Neuron (in vitro differentiated cells): ENCODE results near the gene KRT16.
"Not testable (repeated sequence)": the region's sequence is repeated elsewhere in the genome, so short reads cannot be mapped to it uniquely, and the experiment has no call there.

Source experiments
- H2AFZ ChIP-seq: one replicate; pipeline ENCODE4 v1.6.1; 2013; ENCODE audit warnings: low read depth, mild to moderate bottlenecking, inconsistent platforms, low read length, moderate library complexity
- H3K27me3 ChIP-seq: one replicate; pipeline ENCODE4 v1.6.1; 2013; ENCODE audit warnings: low read length; ENCODE audit not compliant: insufficient read depth
- H3K36me3 ChIP-seq: one replicate; pipeline ENCODE4 v1.6.1; 2013; ENCODE audit warnings: low read length; ENCODE audit not compliant: insufficient read depth
- H3K4me1 ChIP-seq: one replicate; pipeline ENCODE4 v1.6.1; 2013; ENCODE audit warnings: low read length; ENCODE audit not compliant: insufficient read depth
- H3K4me3 ChIP-seq: 2 replicates; pipeline ENCODE4 v1.5.1; 2013; ENCODE audit warnings: mild to moderate bottlenecking, low read length, moderate library complexity
- H3K9me3 ChIP-seq: one replicate; pipeline ENCODE4 v1.6.1; 2013; ENCODE audit warnings: low read length

The KRT16 gene

DNA sequence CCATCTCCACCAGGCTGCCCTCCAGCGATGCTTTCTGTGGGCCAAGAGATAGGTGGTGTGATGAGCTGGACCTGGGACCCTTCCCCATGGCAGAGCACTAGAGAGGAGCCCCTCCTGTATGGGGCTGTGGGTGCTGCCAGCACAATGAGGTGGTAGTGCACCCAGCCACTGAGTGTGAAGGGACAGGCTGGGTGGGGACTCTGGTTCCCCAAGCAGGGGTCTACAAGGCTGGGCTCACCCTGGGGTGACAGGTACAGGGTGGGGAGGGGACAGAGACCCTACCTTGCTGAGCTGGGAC, 15.5 kb upstream of the KRT16 start:
- not testable (repeated sequence) for H3K9me3 ChIP-seq, H3K4me1 ChIP-seq, H3K36me3 ChIP-seq, H3K4me3 ChIP-seq, H3K27me3 ChIP-seq, H2AFZ ChIP-seq

DNA sequence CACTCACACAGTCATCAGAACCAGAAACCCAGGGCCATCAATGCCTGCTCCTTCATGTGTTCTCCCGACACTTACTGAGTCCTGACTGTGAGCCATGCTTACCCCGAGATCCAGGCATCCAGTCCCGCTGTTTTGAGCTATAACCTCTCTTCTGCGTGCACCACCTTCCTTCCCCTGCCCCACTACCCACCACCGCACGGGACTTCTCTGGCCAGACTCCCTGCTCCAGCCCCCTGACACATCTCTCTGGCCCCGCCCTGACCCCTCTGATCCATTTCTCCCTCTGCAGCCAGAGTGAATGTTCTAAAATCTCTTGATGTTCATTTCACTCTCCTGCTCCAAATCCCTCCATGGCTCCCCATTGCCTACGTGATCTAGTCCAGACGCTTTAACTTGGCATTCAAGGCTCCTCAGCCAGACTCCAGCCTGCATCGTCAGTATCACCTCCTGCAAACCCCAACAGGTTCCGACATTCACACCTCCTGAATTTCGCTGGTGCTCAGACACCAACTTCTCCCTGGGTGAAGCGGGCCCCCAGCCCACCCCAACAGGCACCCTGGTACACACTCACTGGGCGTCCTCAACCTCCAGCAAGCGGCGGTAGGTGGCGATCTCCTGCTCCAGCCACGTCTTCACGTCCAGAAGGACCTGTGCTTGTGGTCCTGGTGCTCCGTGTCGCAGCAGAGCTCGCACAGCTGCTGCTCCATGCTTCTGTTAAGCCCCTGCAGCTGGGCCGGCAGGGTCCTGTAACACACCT, 14.9 kb upstream of the KRT16 start:
- Histone ChIP-seq H3K27me3 (peaks cover 3% of the 10 kb centered on the region), H3K36me3 (no peaks in the 10 kb centered on the region), H3K4me1 (no peaks in the 10 kb centered on the region), H3K4me3 (no peak overlapping the region), H3K9me3 (no peaks in the 10 kb centered on the region), H2AFZ (no peak overlapping the region)

DNA sequence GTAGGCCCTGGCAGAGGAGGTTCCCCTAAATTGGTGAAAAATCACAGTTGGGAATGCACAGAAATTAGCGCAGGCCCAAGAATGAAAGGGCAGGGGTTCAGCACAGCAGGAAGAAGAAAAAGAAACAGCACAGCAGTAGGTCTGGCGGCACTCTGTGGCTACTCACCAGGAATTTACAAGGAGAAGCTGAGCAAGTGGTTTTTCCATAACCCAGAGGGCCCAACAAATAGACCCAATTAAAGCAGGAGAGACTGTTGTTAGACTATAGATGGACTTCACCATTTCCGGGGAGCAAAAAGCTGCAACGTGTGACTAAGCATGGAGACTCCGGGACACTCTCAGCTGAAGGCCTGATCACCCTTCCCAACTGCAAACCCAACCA, 14.3 kb upstream of the KRT16 start:
- not testable (repeated sequence) for H2AFZ ChIP-seq, H3K27me3 ChIP-seq, H3K4me3 ChIP-seq, H3K4me1 ChIP-seq, H3K9me3 ChIP-seq, H3K36me3 ChIP-seq

DNA sequence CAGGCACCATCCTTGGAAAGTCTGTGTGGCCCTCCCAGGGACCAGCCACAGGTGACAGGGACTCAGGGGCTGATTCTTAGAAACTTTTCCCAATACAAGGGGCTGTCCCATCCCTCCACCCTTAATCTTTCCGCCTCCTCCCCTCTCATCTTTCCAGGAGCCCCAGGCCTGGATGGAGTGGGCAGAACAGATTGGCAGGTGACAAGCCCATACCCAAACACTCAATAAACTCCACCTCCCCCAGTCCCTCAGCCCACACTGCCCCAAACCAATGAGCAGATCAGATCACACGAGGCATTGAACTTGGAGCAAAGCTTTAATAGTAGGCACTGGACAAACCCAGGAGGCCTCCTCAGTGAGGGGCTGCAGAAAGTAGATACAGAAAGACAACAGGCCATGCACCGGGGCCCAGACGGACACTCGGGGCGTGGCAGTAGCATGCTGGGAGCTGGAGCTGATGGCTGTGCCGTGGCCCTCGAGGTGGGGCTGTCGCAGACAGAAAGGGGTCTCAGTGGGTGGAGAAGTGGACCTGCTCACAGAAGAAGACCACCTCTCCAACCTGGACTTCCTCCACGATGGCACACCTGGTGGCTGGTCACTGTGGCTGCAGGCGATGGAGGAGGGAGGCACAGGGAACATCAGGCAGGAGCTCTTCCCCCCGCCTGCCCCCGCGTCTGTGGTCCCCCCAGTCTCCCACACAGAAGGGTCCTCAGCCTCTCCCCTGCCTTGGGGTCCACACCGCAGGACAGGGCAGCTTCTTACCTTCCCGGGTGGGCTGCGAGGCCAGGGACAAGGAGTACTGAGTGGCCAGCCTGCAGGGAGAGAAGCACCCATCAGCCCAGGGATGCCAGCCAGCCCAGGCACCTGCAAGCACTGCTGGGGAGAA, 13.7 kb upstream of the KRT16 start:
- not testable (repeated sequence) for H3K4me3 ChIP-seq, H3K27me3 ChIP-seq, H2AFZ ChIP-seq, H3K4me1 ChIP-seq, H3K9me3 ChIP-seq, H3K36me3 ChIP-seq

DNA sequence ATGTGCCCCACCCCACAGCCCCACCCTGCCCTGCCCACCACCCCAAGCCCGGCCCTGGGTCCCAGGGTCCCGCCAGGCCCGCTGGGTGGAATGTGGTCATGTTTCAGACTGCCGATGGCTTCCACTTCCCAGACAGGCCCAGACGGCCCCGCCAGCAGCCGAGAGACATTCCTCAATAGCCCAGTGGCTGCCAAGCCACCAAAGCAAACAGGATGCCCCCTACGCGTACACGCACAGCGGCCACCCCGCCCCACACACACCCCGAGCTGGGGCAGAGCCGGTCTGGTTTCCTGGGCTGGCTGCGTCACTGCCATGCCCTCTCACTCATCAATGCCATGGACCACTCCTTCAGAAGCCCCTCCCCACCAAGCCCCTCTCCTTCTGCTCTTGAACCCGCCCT, 13.0 kb upstream of the KRT16 start:
- Histone ChIP-seq H3K4me3 (no peak overlapping the region), H3K9me3 (no peaks in the 10 kb centered on the region), H3K27me3 (peaks cover 3% of the 10 kb centered on the region), H2AFZ (no peak overlapping the region), H3K4me1 (no peaks in the 10 kb centered on the region), H3K36me3 (no peaks in the 10 kb centered on the region)

DNA sequence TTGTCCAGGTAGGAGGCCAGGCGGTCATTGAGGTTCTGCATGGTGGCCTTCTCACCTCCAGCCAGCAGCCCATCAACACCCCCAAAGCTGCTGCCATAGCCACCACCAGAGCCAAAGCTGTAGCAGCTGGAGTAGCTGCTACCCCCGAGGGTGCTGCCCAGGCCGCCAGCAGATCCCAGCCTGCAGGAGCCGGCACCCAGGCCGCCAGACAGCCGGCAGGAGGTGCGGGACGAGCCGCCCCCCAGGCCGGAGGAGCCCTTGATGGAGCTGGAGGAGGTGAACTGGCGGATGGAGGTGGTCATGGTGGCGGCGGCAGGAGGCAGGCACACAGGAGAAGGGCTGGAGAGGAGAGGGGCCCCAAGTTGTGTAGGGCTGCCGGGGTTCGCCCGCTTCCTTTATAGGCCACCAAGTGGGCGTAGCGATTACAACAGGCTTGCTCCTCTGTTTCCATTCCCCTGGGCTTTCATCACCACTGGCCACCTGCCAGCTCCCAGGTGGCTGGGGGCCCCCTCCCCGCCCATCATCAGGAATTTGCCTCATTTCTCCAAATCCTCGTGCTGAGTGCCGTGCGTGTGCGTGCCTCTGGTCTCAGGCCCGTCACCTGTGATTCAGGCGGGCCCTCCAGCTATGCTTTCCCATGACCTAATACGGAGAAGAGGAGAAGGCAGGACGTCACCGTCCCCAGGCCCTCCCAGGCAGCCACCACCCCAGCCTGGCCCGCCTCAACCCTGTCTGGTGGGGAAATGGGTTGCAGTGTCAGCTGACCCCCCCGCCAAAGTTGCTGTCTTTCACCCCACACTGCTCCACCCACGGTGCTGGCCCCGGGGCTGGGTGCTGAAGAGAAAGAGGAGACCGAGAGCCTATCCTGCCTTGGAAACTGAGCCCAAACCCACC, 11.9 kb upstream of the KRT16 start, which contains the start of gene KRT17:
KRT17 (minus strand) TSS at position 368 of the 894 bp plus-strand sequence; CDS start at position 302, 66 bp downstream.
- Histone ChIP-seq H3K9me3 (no peaks in the 10 kb centered on the region), H2AFZ (no peak within 1 kb of the TSS), H3K4me3 (no peak within 1 kb of the TSS), H3K4me1 (no peaks in the 10 kb centered on the region), H3K36me3 (no peaks in the 10 kb centered on the region), H3K27me3 (peaks cover 3% of the 10 kb centered on the region)

DNA sequence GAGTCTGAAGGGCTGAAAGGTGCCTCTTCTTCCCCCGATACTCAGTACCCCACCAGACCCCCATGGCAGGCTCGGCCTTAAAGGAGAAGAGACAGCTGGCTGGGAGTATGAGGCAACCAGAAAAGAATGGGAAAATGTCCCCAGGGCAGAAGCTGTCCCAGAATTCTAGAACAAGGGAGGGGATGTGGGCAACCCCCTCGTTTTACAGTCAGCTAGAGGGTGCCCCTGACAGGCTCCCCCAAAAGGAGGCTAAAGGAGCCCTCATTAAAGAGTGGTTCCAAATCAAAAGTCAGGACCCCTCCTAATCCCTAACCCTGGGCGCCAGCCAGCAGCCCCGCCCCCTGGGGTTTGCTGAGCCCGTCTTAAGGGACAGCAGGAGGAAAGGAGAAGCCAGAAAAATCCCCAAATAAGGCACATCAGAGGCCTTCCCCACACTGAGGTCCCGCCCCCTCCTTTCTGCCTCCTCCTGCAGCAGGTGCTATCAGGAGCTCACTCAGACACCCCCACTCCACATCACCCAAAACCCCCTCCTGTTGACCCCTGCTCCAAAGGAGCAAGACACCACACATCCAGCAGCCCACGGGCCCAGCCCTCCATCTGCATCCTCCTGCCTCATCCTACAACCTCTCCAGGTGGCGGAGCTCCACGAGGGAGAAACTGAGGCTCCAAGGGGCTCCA, 10.8 kb upstream of the KRT16 start:
- not testable (repeated sequence) for H2AFZ ChIP-seq, H3K4me1 ChIP-seq, H3K9me3 ChIP-seq, H3K27me3 ChIP-seq, H3K36me3 ChIP-seq, H3K4me3 ChIP-seq

DNA sequence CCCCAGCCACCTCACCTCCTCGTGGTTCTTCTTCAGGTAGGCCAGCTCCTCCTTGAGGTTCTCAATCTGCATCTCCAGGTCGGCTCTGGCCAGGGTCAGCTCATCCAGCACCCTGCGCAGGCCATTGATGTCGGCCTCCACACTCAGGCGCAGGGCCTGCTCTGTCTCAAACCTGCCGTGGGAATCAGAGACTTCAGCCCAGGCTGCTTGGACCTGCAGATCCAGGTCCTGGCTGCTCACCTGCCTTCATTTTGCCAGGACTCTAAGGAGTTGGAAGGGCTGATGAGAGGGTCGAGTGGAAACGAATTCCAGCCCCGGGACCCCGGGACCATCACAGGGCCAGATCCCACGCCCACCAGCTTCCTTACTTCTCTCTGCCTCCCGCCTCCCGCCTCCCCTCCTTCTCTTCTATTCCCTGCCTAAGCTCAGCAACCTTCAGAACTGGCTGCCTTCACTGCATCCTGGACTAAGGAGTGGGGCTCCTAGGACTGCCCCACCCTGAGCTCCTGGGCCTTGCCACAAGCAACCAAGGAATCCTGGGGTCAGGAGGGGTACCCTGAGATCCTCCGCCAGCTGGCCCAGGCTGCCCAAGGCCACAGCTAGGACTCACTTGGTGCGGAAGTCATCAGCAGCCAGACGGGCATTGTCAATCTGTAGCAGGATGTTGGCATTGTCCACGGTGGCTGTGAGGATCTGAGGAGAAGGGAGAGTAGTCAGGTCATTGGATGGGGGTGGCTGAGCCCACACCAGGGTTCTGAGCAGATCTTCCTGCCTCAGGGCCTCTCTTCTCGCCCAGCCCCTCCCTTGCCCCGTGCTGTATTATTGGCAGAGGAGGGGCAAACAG, 10.0 kb upstream of the KRT16 start:
- H2AFZ ChIP-seq, H3K4me1 ChIP-seq, H3K27me3 ChIP-seq, H3K9me3 ChIP-seq, H3K4me3 ChIP-seq, H3K36me3 ChIP-seq: not testable (repeated sequence)

DNA sequence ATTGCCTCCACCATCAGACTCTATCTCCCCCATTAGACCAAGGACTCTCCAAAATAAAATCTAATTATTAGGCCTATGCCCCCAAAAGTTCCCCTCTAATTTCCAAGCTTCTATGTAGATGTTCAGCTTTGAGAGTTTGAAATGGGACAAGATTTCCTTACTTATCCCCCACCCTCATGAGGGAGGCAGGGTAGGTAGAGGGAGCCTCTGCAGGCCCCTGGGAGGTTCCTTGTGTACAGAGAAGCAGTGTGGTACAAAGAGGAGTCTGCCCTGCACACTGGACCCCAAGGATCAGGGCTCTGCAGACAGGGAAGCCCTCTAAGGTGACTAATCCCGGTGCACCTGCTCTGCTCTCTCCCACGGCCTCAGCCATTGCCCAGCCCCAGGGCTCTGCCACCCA, 9.3 kb upstream of the KRT16 start:
- Histone ChIP-seq H3K4me1 (no peaks in the 10 kb centered on the region), H3K9me3 (no peaks in the 10 kb centered on the region), H2AFZ (no peak overlapping the region), H3K27me3 (peaks cover 3% of the 10 kb centered on the region), H3K36me3 (no peaks in the 10 kb centered on the region), H3K4me3 (no peak overlapping the region)

DNA sequence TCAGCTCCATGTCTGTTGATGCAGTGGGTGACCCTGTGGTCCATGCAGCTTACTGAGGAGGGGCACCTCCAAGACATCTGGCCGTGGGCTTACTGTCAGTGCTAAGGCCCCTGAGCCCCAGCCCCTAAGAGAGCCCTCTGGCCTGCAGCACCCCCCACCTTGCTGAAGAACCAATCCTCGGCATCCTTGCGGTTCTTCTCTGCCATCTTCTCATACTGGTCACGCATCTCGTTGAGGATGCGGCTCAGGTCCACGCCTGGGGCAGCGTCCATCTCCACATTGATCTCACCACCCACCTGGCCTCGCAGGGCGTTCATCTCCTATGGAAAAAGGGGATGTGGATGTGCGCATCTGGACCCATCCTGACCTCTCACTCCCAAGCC, 8.9 kb upstream of the KRT16 start:
- not testable (repeated sequence) for H3K4me3 ChIP-seq, H3K36me3 ChIP-seq, H3K27me3 ChIP-seq, H3K4me1 ChIP-seq, H3K9me3 ChIP-seq, H2AFZ ChIP-seq

DNA sequence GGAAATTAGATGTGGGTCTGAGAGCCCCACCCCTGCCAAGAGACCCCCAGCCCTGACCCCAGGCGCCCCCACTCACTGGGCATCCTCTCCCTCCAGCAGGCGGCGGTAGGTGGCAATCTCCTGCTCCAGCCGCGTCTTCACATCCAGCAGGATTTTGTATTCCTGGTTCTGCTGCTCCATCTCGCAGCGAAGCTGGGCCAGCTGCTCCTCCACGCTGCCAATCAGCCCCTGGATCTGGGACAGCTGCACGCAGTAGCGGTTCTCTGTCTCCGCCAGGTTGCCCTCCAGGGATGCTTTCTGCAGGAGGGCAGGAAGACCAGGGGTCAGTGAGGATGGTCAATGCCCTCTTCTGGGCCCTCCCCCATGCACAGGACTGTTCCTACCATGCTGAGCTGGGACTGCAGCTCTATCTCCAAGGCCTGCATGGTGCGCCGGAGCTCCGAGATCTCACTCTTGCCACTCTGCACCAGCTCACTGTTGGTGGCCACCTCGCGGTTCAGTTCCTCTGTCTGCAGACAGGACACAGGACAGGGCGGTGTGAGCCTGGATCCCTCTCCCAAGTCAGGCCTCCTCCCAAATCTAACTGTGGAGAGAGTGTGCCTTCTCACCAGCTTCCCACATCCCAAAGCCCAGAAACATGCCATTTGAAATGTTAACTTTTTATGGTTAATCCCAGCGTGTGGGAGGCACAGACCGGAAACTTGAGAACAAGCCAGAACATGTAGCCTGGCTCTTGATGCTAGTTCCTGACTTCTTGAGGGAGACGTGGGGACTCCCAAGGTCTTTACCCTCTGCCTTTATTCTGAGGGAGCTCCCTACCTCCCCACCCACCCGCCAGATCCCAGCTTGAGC, 8.2 kb upstream of the KRT16 start:
- H3K4me1 ChIP-seq: no peaks in the 10 kb centered on the region
- no peak overlapping the region for H3K4me3 ChIP-seq
- H3K27me3 ChIP-seq: peaks cover 3% of the 10 kb centered on the region
- no peak overlapping the region for H2AFZ ChIP-seq
- no peaks in the 10 kb centered on the region for H3K9me3 ChIP-seq
- no peaks in the 10 kb centered on the region for H3K36me3 ChIP-seq
